ENCODE measurements around the gene POLE3. TPM values are rescaled to one million over a fixed set of nuclear protein-coding genes. Genes with fewer than 3 reads are reported as not detected.
A peak's percentile ranks its signal among the peaks of the same experiment; 100 is the strongest.
"Not testable (repeated sequence)": the region's sequence is repeated elsewhere in the genome, so short reads cannot be mapped to it uniquely, and the experiment has no call there.

POLE3 gene
- total RNA-seq, 1 donor from 2014 or later = 29.7 TPM

- peak; percentile 47 to 59 for ATAC-seq
Measured at GRCh38 chr9:113446323-113446740, 35.9 kb upstream of the POLE3 start.

GRCh38 chr9:113444736-113445135 is 34.3 kb upstream of the POLE3 start:
- Histone ChIP-seq H3K4me3 (no peak overlapping the region), H3K36me3 (no peaks in the 10 kb centered on the region), H3K9me3 (no peaks in the 10 kb centered on the region), H3K27me3 (ENCODE audit: low read depth) (no peaks in the 10 kb centered on the region), H3K27ac (no peak overlapping the region), H3K4me1 (peaks cover 4% of the 10 kb centered on the region)
- DNase-seq (no peak), ATAC-seq (no peak)
- intact Hi-C loops (cut with DNase I) = loop anchor here (10.0 kb wide), 1 partner anchor 140 kb away; no protein-coding TSS in a partner anchor
- no peak for TF ChIP-seq CTCF (IDR thresholded peaks at IDR 0.05)

More at GRCh38 chr9:113446323-113446740, 35.9 kb upstream of the POLE3 start:
- intact Hi-C loops (cut with DNase I) = loop anchor here (10.0 kb wide), 1 partner anchor 138 kb away; no protein-coding TSS in a partner anchor
- Histone ChIP-seq H3K4me3 (no peak overlapping the region), H3K27ac (peak overlapping the region; percentile 28), H3K9me3 (no peaks in the 10 kb centered on the region), H3K27me3 (ENCODE audit: low read depth) (no peaks in the 10 kb centered on the region), H3K4me1 (peaks cover 4% of the 10 kb centered on the region), H3K36me3 (no peaks in the 10 kb centered on the region)
- no peak for DNase-seq
- TF ChIP-seq CTCF (IDR thresholded peaks at IDR 0.05) = peak; percentile 77

GRCh38 chr9:113437716-113438115 is 27.2 kb upstream of the POLE3 start:
- ATAC-seq; H3K4me1 ChIP-seq; H3K36me3 ChIP-seq; H3K27ac ChIP-seq; H3K4me3 ChIP-seq; H3K9me3 ChIP-seq; H3K27me3 ChIP-seq (ENCODE audit: low read depth); intact Hi-C loops (cut with DNase I); DNase-seq: not testable (repeated sequence)

GRCh38 chr9:113436728-113437515 is 26.4 kb upstream of the POLE3 start:
- ATAC-seq (no peak), DNase-seq (no peak)
- no peak for TF ChIP-seq CTCF (IDR thresholded peaks at IDR 0.05)
- Histone ChIP-seq H3K4me3 (no peak overlapping the region), H3K36me3 (no peaks in the 10 kb centered on the region), H3K4me1 (no peaks in the 10 kb centered on the region), H3K9me3 (no peaks in the 10 kb centered on the region), H3K27ac (no peak overlapping the region), H3K27me3 (ENCODE audit: low read depth) (no peaks in the 10 kb centered on the region)
- intact Hi-C loops (cut with DNase I) = no loop called here

GRCh38 chr9:113431191-113431590 is 20.7 kb upstream of the POLE3 start:
- H3K4me3 ChIP-seq = no peak overlapping the region
- no peak for TF ChIP-seq CTCF (IDR thresholded peaks at IDR 0.05)
- H3K27me3 ChIP-seq (ENCODE audit: low read depth) = no peaks in the 10 kb centered on the region
- H3K9me3 ChIP-seq = no peaks in the 10 kb centered on the region
- H3K27ac ChIP-seq = no peak overlapping the region
- ATAC-seq (no peak), DNase-seq (no peak)
- intact Hi-C loops (cut with DNase I) = no loop called here
- no peaks in the 10 kb centered on the region for H3K4me1 ChIP-seq
- no peaks in the 10 kb centered on the region for H3K36me3 ChIP-seq

GRCh38 chr9:113428062-113428615 is 17.7 kb upstream of the POLE3 start:
- ATAC-seq (no peak), DNase-seq (no peak)
- no peak for TF ChIP-seq CTCF (IDR thresholded peaks at IDR 0.05)
- intact Hi-C loops (cut with DNase I) = no loop called here
- H3K27ac ChIP-seq = no peak overlapping the region
- H3K4me1 ChIP-seq = no peaks in the 10 kb centered on the region
- H3K9me3 ChIP-seq = no peaks in the 10 kb centered on the region
- H3K4me3 ChIP-seq = no peak overlapping the region
- no peaks in the 10 kb centered on the region for H3K36me3 ChIP-seq
- no peaks in the 10 kb centered on the region for H3K27me3 ChIP-seq (ENCODE audit: low read depth)

All from lower lobe of right lung (tissue), 2 donors.